SKM-1 treated with dmso at 0.1 percent for 144 hours (cell line): ENCODE data around the gene RELN.
"Not testable (repeated sequence)": the region's sequence is repeated elsewhere in the genome, so short reads cannot be mapped to it uniquely, and the experiment has no call there.

ENCODE experiments used
- DNase-seq: peaks from one replicate; lab custom pipeline; 2025; ENCODE audit not compliant: unreplicated experiment; lab: John Stamatoyannopoulos, UW

Gene RELN

GRCh38 chr7:103989200-103989784, at the start of gene RELN:
TSS of gene RELN (minus strand) at chr7:103989658. CDS start at chr7:103989356, 302 bp downstream.
- no peak for DNase-seq

GRCh38 chr7:104038136-104038535, 48.7 kb upstream of the RELN start:
- no peak for DNase-seq

DNA sequence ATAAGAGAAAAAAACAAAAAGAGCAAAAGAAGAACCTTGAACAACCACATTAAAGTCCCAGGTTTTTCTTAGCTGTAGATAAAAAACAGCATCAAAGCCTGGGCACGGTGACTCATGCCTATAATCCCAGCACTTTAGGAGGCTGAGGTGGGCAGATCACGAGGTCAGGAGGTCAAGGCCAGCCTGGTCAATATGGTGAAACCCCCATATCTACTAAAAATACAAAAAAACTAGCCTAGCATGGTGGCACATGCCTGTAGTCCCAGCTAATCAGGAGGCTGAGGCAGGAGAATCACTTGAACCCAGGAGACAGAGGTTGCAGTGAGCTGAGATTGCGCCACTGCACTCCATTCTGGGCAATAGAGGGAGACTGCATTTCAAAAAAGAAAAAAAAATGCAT, 47.4 kb upstream of the RELN start:
- not testable (repeated sequence) for DNase-seq

DNA sequence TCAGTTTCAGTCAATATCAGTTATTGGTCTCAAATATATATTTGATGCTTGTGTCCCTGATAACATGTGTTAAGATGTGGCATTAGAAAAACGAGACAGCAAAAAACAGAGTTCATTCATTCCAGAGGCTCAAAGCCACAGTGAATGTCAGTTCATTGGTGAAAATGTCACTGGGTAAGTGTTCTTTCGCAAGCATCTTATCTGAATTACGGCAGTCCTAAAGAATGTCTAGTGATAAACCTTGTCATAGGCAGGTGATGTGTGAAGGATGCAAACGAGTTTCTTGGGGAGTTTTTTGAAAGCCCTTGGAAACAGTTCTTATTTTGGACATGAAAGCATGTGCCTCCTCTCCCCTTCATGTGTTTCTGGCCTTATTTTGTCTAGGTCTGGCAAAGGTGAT, 45.9 kb upstream of the RELN start:
- no peak for DNase-seq

GRCh38 chr7:104034679-104035078, 45.2 kb upstream of the RELN start:
- no peak for DNase-seq

DNA sequence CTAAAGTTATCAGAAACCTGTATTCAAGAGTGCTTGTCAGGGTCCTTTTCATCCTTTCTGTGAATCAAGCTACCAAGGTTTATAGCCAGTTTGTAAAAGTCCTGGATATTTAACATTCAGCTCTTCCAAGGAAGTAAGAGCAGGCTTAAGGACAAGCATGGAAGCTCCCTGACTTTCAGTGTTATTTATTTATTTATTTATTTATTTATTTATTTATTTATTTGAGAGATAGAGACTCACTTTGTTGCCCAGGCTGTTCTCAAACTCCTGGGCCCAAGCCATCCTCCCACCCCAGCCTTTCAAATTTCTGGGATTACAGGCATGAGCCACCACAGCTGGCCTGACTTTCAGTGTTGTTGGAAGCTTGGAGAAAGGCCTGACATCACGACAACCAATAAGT, 44.4 kb upstream of the RELN start:
- DNase-seq: no peak

- no peak for DNase-seq
Observed at GRCh38 chr7:104032486-104032885, 43.0 kb upstream of the RELN start.

GRCh38 chr7:104029765-104030164, 40.3 kb upstream of the RELN start:
- no peak for DNase-seq

DNA sequence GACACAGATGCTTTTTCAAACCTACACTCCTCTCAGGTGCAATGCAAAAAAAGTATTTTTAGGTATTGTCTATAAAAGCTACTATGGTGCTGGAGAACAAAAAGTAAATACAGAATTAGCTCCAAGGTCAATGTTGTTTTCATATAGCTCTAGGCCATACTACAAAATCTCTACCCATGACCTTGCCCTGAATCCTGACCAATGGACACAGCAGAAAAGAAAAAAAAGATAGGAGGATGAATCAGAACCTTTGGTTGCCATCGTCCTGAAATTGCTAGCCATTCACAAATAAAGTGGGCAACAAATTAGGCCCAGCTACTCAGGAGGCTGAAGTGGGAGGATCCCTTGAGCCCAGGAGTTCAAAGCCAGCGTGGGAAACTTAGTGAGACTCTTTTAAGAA, 35.2 kb upstream of the RELN start:
- DNase-seq: no peak

- no peak for DNase-seq
Observed at GRCh38 chr7:104023100-104023499, 33.6 kb upstream of the RELN start.

GRCh38 chr7:104018425-104018824, 29.0 kb upstream of the RELN start:
- DNase-seq: no peak

- no peak for DNase-seq
Observed at GRCh38 chr7:104017001-104017400, 27.5 kb upstream of the RELN start.

DNA sequence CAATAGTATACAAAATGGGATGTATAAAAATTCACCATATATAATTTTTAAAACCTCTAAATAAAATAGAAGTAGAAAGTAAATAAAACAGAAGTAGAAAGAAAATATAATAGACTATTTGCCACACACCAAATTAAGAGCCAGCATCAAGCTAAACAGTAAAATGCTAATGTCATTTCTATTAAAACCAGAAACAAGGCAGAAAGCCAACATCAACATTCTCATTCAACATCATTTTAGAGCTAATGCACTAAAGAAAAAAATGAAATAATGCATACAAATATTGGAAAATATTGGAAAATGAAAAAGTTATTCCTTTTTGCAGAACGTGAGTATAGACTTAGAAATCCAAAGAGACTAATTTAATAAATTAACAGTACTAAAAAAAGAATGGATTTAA, 23.4 kb upstream of the RELN start:
- no peak for DNase-seq

GRCh38 chr7:104011829-104012228, 22.4 kb upstream of the RELN start:
- DNase-seq: no peak

DNA sequence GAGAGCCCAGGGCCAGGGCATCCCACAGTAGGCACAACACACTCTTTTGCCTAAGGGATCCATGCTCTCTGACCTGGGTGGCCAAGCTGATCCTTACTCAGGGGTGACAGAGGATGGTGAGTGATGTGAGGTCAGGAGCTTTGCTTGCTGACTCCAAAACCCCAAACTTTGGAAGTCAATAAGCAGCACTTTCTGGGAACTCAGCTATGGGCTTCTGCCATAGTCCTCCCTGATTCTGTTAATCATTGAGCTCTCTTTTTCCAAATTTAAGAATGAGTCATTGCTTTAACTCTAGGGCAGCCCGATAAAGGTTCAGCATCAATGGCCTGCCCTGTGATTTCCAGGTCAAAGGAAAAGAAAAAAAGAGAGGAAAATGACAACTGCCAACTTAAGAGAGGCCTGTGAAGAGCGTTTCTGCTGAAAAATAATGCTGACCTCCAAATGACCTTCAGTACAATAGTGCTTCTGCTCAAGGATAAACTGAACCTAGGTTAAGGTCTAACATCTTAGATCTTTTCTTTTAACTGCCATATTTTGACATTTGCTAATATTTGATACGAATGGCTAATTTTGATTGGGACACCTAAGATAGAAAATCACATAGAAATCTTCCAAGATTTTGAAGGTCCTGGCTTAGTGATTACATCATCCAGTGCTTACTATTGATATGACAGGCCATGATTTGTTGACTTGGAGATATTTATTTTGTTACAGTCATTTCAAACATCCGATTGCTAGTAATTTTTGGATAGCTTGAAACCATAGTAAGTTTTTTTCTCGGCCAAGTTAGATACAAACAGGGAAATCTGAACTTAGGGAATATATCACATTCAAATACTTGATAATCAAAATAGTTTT, 20.8 kb upstream of the RELN start:
- no peak for DNase-seq

DNA sequence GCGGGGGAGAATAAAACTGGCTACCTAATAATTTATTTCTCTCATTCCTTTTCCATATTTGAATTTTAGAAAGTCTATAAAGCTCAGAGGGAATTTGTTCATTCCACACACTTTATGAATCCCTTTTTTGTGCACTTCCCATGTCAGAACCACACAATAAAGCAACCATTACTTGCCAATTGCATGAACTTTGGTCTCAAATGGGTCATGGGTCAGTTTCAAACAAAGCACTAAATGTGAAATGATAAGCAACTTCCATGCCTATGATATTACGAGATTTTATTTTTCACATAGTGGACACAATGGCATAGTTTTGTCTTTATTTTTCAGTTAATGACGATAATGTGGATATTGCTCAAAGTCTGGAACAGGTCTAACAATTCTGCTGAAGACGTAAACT, 18.6 kb upstream of the RELN start:
- no peak for DNase-seq

GRCh38 chr7:104007614-104008013, 18.2 kb upstream of the RELN start:
- no peak for DNase-seq

GRCh38 chr7:104005197-104005596, 15.7 kb upstream of the RELN start:
- no peak for DNase-seq

DNA sequence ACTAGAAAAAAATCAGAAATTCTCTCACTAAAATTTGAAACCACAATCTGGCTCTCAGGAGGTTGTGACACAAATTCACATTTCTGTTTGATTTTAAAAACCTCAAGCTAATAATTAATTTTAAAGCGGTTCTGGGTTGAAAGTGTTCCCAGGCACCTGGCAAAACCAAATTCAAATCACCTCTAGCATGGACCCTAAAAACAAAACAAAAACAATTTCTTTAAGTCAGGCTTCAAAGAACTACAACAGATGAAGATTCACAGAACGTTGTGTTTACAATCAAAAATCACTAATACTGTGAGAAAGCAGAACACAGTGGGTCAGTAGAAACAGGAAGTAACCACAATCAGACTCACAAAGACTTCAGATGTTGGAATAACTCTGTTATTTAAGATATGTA, 7.2 kb upstream of the RELN start:
- DNase-seq: no peak

GRCh38 chr7:103996017-103996551, 6.6 kb upstream of the RELN start:
- DNase-seq: no peak

GRCh38 chr7:103995554-103995953, 6.1 kb upstream of the RELN start:
- no peak for DNase-seq

- DNase-seq: no peak
Observed at GRCh38 chr7:103993551-103993950, 4.1 kb upstream of the RELN start.
